ENCODE results near the gene TOP3A. TPM values are rescaled to one million over a fixed set of nuclear protein-coding genes. Genes with fewer than 3 reads are reported as not detected.

TOP3A gene
- total RNA-seq, 1 experiment from 2014 or later: 73.7 TPM

DNA sequence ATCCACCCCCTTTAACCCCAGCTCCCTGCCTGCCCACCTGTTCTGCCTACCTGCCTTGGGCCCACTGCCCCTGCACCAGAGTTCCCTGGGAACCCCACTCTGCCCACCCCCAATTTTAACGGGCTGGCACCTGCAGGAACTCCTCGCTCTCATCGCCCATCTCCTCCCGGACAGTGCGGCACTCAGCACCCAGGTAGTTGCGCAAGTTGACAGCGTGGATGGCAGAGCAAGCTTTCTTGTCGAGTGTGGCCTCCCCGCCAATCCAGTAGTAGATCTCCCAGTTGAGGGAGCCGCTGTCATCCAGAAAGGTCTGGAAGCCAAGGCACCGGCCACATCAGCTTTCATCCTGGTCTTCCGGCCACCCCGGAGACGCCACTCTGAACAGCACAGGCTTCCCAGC lies 64.1 kb downstream of the TOP3A start:
- H3K9me3 ChIP-seq: no peaks in the 10 kb centered on the region
- no TSS peak for BruUV-seq (replicated peaks)
- ChIA-PET POLR2A (interaction anchor here (0.6 kb wide), 1 partner anchor 18 kb away, joined by 3 read pairs; no protein-coding TSS in a partner anchor), CTCF (no interaction called here)
- H3K4me3 ChIP-seq (ENCODE audit: low read depth, low read length): no peak overlapping the region
- Mint-ChIP-seq H3K27ac (ENCODE audit: unreplicated experiment) (peak overlapping the region; percentile 76), H3K4me3 (ENCODE audit: unreplicated experiment) (no peak overlapping the region), H3K27me3 (ENCODE audit: insufficient read depth, unreplicated experiment) (no peaks in the 10 kb centered on the region), H3K36me3 (ENCODE audit: insufficient read depth, unreplicated experiment) (peaks cover 88% of the 10 kb centered on the region), H3K9me3 (ENCODE audit: unreplicated experiment) (no peaks in the 10 kb centered on the region), H3K4me1 (ENCODE audit: low read depth, unreplicated experiment) (no peaks in the 10 kb centered on the region)
- intact Hi-C loops (cut with micrococcal nuclease; ENCODE audit: unreplicated experiment): no loop called here
- DNase-seq: no peak
- no peaks in the 10 kb centered on the region for H3K27me3 ChIP-seq (replicated peaks; ENCODE audit: control insufficient read depth, insufficient read depth, low read length)
- TF ChIP-seq, protein P1, sequence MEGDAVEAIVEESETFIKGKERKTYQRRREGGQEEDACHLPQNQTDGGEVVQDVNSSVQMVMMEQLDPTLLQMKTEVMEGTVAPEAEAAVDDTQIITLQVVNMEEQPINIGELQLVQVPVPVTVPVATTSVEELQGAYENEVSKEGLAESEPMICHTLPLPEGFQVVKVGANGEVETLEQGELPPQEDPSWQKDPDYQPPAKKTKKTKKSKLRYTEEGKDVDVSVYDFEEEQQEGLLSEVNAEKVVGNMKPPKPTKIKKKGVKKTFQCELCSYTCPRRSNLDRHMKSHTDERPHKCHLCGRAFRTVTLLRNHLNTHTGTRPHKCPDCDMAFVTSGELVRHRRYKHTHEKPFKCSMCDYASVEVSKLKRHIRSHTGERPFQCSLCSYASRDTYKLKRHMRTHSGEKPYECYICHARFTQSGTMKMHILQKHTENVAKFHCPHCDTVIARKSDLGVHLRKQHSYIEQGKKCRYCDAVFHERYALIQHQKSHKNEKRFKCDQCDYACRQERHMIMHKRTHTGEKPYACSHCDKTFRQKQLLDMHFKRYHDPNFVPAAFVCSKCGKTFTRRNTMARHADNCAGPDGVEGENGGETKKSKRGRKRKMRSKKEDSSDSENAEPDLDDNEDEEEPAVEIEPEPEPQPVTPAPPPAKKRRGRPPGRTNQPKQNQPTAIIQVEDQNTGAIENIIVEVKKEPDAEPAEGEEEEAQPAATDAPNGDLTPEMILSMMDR (IDR thresholded peaks at IDR 0.05; ENCODE audit: insufficient read depth in 1 of 2, low read depth in 1 of 2, low read length in 1 of 2, severe bottlenecking in 1 of 2, unreplicated experiment in 1 of 2): no peak
- peaks cover 10% of the 10 kb centered on the region for H3K36me3 ChIP-seq (ENCODE audit: control insufficient read depth, insufficient read depth, low read length)
- H3K4me1 ChIP-seq: no peaks in the 10 kb centered on the region

DNA sequence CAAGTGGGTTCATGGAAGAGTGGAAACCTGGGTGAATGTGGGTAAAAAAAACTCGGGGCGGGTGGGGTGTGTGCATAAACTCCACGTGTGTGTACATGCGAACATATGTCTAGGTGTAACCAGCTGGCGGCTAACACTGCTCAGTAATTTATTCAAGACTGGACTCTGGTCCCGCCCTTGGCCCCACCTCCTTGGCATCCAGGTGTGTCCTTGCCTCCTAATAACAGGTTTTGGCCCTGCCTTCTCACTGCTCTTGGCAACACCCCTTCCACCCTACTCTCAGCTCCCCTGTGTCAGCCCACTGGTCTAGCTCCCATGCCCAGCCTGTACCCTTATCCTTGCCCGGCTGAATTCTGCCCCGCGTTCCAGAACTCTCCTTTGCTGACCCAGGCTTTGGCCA lies 64.5 kb downstream of the TOP3A start:
- Mint-ChIP-seq H3K27ac (ENCODE audit: unreplicated experiment) (peak overlapping the region; percentile 76), H3K27me3 (ENCODE audit: insufficient read depth, unreplicated experiment) (no peaks in the 10 kb centered on the region), H3K36me3 (ENCODE audit: insufficient read depth, unreplicated experiment) (peaks cover 93% of the 10 kb centered on the region), H3K4me1 (ENCODE audit: low read depth, unreplicated experiment) (no peaks in the 10 kb centered on the region), H3K4me3 (ENCODE audit: unreplicated experiment) (no peak overlapping the region), H3K9me3 (ENCODE audit: unreplicated experiment) (no peaks in the 10 kb centered on the region)
- CTCF ChIA-PET: no interaction called here
- no TSS peak for BruUV-seq (replicated peaks)
- Histone ChIP-seq H3K4me1 (no peaks in the 10 kb centered on the region), H3K27me3 (replicated peaks; ENCODE audit: control insufficient read depth, insufficient read depth, low read length) (no peaks in the 10 kb centered on the region), H3K36me3 (ENCODE audit: control insufficient read depth, insufficient read depth, low read length) (peaks cover 9% of the 10 kb centered on the region), H3K4me3 (ENCODE audit: low read depth, low read length) (no peak overlapping the region), H3K9me3 (no peaks in the 10 kb centered on the region)
- DNase-seq: no peak
- POLR2A ChIA-PET: interaction anchor here (0.6 kb wide), 1 partner anchor 18 kb away, joined by 3 read pairs; no protein-coding TSS in a partner anchor
- TF ChIP-seq, protein P1 (IDR thresholded peaks at IDR 0.05; ENCODE audit: insufficient read depth in 1 of 2, low read depth in 1 of 2, low read length in 1 of 2, severe bottlenecking in 1 of 2, unreplicated experiment in 1 of 2): no peak
- intact Hi-C loops (cut with micrococcal nuclease; ENCODE audit: unreplicated experiment): no loop called here

DNA sequence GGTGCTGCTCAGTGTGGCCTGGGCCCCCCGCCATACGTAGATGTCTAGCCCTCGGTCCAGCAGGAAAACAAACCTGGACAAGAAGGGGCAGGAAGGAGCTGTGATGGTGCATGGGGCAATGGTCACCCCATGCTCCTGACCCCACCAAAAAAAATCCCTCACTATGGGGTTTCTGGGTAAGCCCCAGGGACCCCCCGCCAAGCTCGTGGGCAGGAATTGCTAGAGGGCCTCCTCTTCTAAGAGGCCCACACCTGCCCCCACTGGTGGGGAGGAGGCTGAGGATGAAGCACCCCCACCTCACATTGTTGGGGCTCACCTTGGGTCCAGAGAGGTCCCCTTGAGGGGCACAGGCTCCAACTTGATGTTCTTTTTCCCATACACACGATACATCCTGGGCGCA lies 66.0 kb downstream of the TOP3A start:
- Histone ChIP-seq H3K9me3 (no peaks in the 10 kb centered on the region), H3K4me1 (no peaks in the 10 kb centered on the region), H3K4me3 (ENCODE audit: low read depth, low read length) (no peak overlapping the region), H3K36me3 (ENCODE audit: control insufficient read depth, insufficient read depth, low read length) (peaks cover 7% of the 10 kb centered on the region), H3K27me3 (replicated peaks; ENCODE audit: control insufficient read depth, insufficient read depth, low read length) (no peaks in the 10 kb centered on the region)
- no TSS peak for BruUV-seq (replicated peaks)
- TF ChIP-seq, protein P1 (IDR thresholded peaks at IDR 0.05; ENCODE audit: insufficient read depth in 1 of 2, low read depth in 1 of 2, low read length in 1 of 2, severe bottlenecking in 1 of 2, unreplicated experiment in 1 of 2): no peak
- Mint-ChIP-seq H3K27me3 (ENCODE audit: insufficient read depth, unreplicated experiment) (no peaks in the 10 kb centered on the region), H3K4me3 (ENCODE audit: unreplicated experiment) (no peak overlapping the region), H3K36me3 (ENCODE audit: insufficient read depth, unreplicated experiment) (peaks cover 92% of the 10 kb centered on the region), H3K9me3 (ENCODE audit: unreplicated experiment) (no peaks in the 10 kb centered on the region), H3K27ac (ENCODE audit: unreplicated experiment) (no peak overlapping the region), H3K4me1 (ENCODE audit: low read depth, unreplicated experiment) (no peaks in the 10 kb centered on the region)
- intact Hi-C loops (cut with micrococcal nuclease; ENCODE audit: unreplicated experiment): loop anchor here (1.0 to 2.0 kb wide), 2 partner anchors 9 to 76 kb away; partner anchors contain the start of gene FLII
- CTCF ChIA-PET: interaction anchor here (1.4 kb wide), 1 partner anchor 66 kb away, joined by 3 read pairs; the partner anchor contains the start of gene TOP3A
- POLR2A ChIA-PET: no interaction called here
- no peak for DNase-seq

Data from Caco-2 (cell line).